ENCODE data around the gene NKAIN1.
"Not testable (repeated sequence)": the region's sequence is repeated elsewhere in the genome, so short reads cannot be mapped to it uniquely, and the experiment has no call there.

The NKAIN1 gene

DNA sequence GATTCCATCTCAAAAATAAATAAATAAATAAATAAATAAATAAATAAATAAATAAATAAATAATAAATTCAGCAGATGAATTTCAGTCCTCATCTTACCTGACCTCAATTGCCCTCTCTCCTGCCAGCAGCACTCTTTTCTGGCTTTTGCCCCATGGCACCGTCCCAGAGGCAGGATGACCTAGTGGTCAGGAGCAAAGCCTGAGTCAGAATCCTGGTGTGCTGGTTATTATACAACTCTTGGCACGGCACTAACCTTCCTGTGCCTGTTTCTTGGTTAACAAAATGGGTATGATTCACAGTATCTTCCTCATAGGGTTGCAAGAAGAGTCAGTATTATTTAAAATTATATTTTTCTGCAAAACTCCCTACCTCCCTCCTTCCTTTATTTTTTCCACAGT is 43.0 kb downstream of the NKAIN1 start:
- peak; percentile 57 for DNase-seq (ENCODE audit: low read depth)

DNA sequence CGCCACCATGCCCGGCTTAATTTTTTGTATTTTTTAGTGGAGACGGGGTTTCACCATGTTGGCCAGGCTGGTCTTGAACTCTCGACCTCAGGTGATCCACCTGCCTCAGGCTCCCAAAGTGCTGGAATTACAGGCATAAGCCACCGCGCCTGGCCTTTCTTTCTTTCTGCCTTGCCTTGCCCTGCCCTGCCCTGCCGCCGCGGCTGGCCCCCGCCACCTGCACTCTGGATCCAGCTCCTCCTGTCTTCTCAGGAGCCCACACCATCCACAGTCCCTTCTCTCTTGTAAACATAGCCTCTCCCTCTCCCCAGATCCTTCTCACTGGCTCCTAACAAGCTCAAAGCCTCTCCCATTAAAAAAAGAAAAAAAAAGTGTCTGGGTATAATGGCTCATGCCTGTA is 44.4 kb downstream of the NKAIN1 start:
- DNase-seq (ENCODE audit: low read depth): not testable (repeated sequence)

DNA sequence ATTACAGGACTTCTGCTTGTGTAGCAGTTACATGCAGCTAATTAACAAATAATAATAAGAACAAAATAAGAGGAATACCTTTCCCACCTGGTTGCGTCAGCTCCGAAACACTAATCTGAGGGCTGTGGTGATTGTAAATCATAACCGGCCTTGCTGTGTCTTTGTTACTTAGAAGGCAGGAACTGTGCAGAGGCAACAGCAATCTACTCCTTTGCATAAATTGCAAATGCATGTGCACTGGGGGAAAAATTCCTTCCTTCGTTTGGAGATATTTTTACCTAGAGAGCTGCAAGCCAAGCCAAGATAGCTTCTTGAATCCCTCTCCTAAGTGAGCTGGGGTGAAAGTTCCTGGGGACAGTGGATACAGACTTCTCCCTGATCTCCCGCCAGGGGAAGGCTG is 46.0 kb downstream of the NKAIN1 start:
- no peak for DNase-seq (ENCODE audit: low read depth)

DNA sequence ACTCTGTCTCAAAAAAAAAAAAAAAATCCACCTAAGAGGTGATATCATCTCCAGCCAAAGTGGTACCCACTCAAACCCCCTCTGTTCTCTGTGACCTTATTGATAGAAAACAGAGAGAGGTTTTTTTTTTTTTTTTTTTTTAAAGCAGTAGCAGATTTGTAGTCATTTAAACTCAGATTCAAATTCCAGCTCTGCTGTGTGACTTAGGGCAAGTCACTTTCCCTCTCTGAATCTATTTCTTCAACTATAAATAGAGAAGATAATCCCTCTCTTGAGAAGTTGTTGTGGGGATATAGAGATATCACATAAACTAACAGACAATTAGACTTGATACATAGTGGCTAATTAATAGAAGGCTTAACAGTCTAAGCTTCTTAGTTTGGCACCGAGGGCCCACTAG is 48.4 kb downstream of the NKAIN1 start:
- DNase-seq (ENCODE audit: low read depth): no peak

DNA sequence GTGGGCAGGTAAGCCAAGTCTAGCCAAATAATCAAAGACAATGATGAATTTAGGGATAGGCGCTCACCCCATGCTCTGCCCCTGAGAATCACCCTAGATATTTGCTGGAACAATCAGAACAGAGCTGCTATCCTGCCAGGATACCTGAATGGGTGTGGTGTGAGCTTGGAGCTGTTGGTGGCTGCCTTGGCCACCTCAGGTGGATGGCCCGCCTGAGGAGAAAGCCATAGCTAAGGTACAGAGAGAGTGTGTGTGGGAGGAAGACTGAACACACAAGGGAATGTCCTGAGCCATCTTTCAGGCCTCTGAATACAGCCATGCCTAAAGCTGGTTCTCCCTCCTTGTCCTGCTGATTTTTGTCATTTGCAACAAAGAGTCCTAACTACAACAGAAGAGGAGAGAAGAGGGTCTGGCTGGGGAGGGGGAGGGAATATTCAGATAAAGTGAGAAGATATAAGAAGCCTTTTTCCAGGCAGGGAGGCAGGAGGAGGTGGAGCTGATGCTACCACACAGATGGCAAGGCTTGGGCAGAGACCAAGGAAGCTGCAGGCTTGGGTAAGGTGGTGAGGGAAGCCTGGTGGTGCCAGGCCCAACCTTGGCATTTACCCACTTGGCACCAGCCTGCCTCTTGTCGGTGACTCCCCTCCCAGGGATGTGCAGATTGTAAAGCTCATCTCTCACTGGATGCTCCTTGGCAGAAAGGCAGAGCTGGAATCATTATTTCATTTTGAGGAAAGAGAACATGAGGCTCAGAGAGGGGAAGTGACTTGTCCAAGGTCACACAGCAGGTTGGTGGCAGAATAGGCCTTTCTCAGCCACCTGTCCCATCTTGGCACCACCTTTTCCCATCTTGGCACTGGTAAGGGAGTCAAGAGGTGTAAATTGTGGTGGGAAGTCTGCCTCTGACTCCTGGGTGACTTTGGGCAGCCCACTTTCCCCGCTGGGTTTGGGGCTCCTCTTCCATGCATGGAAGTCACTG is 49.7 kb downstream of the NKAIN1 start:
- DNase-seq (ENCODE audit: low read depth): no peak

DNA sequence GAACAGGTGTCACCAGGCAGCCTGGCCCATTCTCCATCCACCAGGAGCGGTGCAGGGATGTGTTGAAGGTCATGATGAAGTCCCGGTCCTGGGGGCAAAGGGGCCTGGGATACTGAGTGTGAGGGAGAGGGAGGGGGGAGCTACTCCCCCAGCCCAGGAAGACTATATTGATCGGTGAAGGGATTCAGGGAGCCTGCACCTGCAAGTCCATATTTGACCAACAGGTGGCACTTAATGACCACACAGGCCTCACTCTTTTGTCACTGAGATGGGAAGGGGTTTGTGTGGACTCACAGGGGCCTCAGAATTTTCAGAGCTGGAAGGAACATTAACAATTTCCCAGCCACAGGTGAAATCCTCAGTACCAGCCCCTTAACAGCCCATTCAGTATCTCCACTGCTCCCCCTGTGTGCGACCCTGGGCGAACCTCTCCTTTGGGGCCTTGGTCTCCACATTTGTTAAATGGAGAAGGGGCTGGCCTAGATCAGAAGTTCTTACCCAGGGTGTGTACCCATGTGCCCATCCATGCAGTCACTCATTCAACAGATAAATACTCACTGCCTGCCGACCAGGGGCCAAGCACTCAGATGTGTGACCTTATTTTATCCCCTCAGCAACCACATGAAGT is 55.6 kb downstream of the NKAIN1 start:
- DNase-seq (ENCODE audit: low read depth): no peak

DNA sequence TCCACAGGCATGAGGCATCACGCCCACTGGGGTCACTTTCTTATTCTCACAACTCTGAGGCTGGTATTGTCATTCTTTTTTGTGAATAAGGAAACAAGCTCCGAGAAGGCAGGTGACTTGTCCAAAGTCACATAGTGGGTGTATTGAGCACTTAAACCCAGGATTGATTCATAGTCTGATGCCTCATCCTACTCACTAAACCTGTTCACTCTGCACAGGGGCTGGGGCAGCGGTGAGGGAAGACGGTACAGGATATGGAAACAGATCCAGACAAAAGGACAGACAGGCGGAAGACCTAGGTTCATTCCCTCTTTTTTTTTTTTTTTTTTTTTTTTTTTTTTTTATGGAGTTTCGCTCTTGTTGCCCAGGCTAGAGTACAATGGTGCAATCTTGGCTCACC is 56.6 kb downstream of the NKAIN1 start:
- DNase-seq (ENCODE audit: low read depth): no peak

DNA sequence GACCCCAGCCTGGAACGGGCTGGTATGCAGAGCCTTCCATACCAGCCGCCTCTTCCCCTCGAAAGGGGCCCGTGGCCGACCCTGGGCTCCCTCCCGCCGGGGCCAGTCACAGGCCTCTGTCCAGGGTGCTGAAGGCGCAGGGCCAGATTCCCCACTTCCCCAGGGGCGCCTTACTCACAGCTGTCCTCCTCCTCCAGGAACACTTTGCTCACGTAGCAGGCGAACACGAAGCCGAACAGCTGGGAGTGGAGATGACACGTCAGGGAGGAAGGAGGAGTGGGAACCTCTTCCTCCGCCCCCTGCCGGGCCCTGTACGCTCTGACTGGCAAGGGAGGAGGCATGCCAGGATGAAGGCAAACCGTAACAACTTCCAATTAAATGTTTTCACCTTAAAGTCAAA is 57.3 kb downstream of the NKAIN1 start:
- peak; percentile 65 for DNase-seq (ENCODE audit: low read depth)

DNA sequence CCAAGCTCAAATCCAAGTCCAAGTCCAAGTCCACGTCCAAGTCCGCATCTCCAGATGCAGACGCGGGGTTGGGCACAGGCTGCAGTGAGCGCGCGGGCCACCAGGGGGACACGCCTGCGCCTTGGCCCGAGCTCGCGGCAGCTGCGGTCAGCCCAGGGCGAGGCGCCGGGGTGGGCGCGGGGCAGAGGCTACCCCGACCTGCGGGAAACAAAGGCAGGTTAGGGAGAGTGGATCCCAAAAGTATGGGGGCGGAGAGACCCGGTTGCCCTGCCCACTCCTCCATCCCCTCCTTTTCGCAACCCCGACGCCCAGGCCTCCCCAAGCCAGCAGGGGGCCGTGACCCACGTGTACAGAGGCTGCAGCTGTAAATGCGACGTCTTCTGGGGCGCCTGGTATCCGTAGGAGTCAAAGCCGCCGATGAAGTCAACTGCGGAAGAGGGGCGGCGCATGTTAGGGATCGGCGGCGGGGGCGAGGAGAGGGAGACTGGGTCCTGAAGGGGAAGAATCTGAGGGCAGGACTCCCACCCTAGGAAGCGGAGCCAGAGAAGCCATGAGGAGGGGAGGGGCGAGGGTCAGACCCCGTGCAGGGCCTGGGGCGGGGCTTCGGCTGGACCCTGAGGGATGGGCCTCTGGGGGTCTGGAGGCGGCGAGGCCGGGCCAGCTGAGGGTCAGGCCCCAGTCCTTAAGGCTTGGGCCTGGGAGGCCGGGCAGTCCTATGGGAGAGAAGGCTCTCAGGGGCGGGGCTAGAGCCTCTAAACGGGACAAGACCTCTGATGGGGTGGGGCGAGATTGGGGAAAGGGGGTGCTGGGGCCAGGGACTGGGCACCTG is 58.0 kb downstream of the NKAIN1 start:
- DNase-seq (ENCODE audit: low read depth): no peak

DNA sequence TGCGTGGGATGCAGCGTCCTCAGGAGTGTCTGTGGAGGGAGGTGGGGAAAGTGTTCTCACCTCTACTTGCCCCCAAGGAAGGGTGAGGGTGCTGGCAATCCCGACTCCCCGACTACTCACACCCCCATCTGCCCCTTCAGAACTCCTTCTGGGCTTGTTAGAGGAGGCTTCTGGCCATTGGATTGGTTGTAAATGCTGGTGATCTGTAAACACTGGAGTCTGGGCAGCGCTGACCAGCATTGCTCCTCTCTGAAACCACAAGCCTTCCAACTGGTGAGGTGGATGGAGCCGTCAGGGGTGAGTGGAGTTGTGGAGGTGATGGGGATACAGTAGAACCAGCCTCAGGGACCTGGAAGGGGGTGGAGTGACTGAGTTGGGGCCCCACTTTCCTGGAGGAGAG is 59.3 kb downstream of the NKAIN1 start:
- no peak for DNase-seq (ENCODE audit: low read depth)

DNA sequence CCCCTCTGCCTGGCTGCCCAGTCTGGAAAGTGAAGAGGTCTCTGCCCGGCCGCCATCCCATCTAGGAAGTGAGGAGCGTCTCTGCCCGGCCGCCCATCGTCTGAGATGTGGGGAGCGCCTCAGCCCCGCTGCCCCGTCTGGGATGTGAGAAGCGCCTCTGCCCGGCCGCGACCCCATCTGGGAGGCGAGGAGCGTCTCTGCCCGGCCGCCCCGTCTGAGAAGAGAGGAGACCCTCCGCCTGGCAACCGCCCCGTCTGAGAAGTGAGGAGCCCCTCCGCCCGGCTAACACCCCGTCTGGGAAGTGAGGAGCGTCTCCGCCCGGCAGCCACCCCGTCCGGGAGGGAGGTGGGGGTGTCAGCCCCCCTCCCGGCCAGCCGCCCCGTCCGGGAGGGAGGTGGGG is 63.4 kb downstream of the NKAIN1 start:
- DNase-seq (ENCODE audit: low read depth): not testable (repeated sequence)

DNA sequence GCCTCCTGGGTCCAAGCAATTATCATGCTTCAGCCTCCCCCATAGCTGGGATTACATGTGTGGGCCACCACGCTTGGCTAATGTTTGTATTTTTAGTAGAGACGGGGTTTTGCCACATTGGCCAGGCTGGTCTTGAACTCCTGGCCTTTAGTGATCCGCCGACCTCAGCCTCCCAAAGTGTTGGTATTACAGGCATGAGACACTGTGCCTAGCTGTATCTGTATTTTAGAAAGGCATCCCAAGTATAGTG is 69.3 kb downstream of the NKAIN1 start:
- DNase-seq (ENCODE audit: low read depth): no peak

DNA sequence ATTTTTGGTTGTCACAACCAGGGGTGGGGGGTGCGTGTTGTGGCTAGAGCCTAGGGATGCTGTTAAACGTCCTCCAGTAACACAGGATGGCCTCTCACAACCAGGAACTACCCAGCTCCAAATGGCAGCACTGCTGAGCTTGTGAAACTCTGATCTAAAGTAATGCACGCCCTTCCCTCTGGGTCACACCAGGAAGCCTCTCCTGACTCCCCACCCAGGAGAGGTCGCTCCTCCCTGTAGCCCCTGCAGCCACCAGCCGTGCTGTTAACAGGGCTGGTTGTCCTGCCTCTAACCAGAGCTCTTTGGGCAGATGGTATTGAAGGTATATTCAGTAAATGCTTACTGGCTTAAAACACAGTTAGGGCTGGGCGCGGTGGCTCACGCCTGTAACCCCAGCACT is 73.2 kb downstream of the NKAIN1 start:
- no peak for DNase-seq (ENCODE audit: low read depth)

DNA sequence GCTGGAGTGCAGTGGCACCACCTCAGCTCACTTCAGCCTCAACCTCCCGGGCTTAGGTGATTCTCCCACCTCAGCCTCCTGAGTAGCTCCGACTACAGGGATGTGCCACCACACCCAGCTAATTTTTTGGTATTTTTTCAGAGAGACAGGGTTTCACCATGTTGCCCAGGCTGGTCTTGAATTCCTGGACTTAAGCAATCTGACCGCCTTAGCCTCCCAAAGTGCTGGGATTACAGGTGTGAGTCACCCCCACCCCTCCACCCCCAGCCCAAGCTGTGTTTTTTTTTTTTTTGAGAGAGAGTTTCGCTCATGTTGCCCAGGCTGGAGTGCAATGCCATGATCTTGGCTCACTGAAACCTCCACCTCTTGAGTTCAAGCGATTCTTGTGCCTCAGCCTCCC is 75.4 kb downstream of the NKAIN1 start:
- no peak for DNase-seq (ENCODE audit: low read depth)

DNA sequence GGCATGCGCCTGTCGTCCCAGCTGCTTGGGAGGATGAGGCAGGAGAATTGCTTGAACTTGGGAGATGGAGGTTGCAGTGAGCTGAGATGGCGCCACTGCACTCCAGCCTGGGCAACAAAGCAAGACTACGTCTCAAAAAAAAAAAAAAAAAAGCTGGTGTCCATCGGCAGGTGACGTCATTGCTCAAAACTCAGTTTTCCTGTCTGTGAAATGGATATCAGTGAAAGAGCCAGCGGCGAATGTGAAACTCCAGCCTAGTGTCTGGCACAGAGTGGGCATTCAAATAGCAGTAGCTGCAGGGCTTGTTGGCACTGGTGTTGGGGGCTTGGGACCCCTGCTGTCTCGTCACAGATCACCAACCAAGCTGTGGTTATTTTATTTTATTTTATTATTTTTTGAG is 75.8 kb downstream of the NKAIN1 start:
- DNase-seq (ENCODE audit: low read depth): no peak

DNA sequence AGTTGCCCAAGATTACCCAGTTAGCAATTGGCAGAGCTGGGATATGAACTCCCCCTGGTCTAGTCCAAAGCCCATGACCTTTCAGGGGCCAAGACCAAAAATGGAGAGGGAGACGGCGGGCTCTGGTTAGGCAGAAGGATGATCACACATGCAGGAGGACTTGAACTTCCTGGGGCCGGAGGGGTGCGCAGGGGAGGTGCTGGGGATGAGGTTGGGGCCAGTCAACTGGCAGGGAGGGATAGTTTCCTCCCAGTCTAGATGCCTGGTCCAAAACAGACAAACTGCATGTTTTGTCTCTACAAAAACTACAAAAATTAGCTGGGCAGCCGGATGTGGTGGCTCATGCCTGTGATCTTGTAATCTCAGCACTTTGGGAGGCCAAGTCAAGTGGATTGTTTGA is 78.1 kb downstream of the NKAIN1 start:
- DNase-seq (ENCODE audit: low read depth): no peak

DNA sequence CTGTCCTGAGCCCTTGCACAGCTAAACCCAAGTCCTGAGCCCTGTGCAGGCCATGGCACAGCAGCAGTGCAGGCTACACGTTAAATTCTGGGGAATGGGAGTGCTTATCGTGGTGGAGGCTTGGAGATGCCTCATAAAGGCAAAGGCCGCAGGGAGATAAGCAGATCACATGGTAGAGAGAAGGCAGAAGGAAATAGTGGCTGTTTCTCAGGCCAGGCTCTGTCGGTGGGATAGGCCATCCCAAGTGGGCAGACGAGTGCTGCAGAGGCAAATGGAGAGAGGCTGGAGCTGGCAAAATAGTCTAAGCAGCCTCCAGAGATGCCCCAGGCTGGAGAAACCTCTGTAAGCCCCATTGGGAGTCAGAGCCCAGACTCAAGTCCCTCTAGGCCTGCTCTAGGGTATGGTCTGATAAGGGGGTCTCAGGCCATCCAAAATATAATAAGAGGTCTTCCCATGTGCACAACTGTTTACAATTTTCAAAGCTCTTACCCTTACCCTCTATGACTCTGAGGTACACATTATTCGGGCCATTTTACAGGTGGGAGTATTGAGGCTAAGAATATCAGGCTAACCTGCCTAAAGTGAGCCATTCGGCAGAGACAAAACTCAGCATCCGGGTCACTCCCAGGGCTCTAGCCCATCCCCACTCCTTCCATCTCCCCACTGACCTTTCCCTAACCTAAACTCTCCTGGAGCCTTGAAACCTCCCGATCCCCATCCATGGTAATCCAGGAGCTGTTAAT is 79.6 kb downstream of the NKAIN1 start:
- no peak for DNase-seq (ENCODE audit: low read depth)

DNA sequence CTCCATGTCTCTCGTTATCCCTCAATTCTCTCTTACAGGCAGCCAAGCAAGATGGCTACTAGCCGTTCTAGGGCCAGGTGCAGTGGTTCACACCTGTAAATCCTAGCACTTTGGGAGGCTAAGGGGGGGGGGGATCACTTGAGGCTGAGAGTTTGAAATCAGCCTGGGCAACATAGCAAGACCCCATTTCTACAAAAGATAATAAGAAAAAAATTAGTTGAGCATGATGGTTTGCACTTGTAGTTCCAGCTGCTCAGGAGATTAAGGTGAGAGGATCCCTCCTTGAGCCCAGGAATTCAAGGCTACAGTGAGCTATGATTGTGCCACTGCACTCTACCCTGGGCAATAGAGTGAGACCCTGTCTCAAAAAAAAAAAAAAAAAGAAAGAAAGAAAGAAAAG is 80.4 kb downstream of the NKAIN1 start:
- no peak for DNase-seq (ENCODE audit: low read depth)

DNA sequence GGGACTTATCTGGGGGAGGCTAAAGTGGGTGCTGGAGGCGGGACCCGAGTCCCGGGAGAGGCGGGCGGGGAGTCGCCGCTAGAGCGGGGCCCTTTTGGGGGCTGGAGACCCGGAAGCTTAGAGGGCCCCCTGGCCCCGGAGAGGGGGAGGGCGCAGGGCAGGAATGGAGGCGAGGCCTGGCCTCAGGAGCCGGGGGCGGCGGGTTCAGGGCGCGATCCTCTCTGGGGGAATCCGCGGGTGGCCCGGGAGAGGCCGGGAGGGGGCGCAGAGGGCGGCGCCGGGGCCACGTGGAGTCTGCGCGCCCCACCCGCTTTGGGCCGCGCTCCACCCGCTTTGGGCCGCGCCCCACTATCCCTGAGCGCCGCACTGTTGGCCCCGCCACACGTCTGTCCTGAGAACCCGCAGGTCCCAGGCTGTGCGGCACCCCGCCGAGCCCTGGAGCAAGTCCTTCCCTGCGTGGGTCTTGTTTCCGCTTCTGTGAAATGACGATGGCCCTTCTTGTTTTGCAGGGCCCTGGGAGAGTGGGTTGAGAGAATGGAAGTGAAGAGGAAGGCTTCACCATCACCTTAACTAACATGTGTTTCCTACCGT is 84.4 kb downstream of the NKAIN1 start:
- DNase-seq (ENCODE audit: low read depth): no peak

DNA sequence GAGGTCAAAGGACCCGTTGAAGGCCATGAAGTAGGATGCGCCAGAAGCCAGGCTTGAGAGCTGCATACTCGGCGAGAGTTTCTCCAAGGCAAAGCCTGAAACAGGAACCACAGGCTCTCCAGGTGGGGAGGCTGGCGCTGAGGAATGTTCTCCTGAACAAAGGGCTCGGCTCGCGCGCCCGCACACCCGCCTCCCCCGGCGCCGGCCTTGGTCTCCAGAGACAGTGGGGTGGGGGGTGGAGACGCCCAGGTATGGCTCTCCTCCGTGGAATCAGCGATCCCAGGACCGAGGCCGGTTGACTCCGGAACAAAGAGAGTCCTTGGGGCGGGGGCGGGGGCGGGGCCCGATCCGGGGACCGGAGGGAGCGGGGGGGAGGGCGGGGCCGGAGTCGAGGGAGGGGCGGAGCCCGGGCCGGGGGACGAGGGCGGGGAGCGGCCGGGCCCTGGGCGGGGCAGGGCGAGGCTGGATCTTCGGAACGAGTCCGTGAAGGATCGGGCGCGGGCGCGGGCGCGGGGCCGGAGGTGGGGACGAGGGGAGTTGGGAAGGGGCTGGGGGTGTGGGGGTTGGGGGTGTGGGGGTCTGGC is 85.0 kb downstream of the NKAIN1 start:
- no peak for DNase-seq (ENCODE audit: low read depth)

DNA sequence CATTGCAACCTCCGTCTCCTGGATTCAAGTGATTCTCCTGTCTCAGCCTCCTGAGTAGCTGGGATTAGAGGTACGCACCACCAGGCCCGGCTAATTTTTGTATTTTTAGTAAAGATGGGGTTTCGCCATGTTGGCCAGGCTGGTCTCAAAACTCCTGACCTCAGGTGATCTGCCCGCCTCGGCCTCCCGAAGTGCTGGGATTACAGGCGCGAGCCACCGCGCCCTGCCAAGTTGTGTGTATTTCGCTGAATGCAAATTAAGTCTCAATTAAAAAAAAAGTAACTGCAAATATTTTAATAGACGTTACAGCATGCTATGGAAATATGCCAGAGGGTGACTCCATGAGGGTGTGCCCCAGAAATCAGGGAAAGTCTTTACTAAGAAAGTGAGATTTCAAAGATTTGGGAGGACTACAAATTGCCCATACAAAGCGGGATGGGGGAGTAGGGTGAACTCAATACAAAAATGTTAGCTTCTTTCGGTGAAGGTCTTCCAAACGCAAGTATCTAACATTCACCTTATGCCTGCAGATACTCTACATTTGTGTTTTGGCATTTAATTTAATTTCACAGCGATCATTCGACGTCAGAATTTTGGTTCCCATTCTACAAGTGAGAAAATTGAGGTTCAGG is 85.6 kb downstream of the NKAIN1 start:
- DNase-seq (ENCODE audit: low read depth): no peak

Measured in GM04503 (cell line).